SU-DHL-6 (cell line): ENCODE results near the gene TEKTIP1.

Experiments used
- CTCF ChIP-seq: fragments of 200-600 bp; sonication (generic); IDR thresholded peaks from one replicate; pipeline ENCODE4 v1.5.1; 2017; ENCODE audit warnings: antibody characterized with exemption, mild to moderate bottlenecking, low read length, moderate library complexity; ENCODE audit not compliant: insufficient read depth, poor library complexity, severe bottlenecking
- EZH2phosphoT487 ChIP-seq: fragments of 200-600 bp; sonication (generic), shearing (Covaris generic); conservative IDR thresholded peaks from 2 replicates; pipeline ENCODE4 v1.6.1; 2018; ENCODE audit warnings: mild to moderate bottlenecking, antibody characterized with exemption, low read length, moderate library complexity, mixed read lengths

GRCh38 chr19:3589949-3590348 is 51.0 kb downstream of the TEKTIP1 start:
- TF ChIP-seq CTCF = no peak
- no peak for TF ChIP-seq EZH2phosphoT487
